ENCODE results near the gene RAP1A.

The RAP1A gene

DNA sequence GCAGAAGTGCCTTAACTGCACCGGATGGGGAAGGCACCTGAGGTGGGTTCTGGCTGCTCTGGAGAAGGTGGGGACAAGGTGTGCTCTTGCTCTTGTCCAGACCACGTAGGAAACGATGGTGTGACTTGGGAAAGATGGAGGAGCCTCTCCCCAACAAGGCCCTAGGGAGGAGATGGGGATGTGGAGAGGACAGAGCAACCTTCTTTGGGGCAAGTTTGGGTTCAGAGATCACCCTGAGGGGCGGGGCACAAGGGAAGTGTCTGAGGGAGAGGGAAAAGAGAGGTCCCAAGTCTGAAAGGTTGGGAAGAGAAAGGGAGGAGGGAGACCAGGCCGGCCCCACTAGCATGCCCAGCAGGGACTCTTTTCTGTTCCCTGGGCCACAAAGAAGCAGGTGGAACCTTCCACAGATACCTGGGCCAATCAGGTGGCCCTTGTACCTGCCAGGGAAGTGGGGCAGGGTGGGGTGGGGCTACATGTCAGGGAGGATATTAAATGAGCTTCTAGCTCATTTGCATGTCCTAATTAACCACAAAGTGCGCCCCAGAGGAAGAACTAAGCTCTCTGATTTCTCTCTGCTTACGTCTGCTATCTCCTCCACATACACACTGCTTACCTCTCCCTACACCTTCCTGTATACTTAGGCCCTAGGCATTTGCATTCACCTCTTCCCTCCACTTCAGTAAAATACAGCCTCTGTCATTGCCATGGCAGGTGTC is 103.7 kb downstream of the RAP1A start:
- no peak for DNase-seq

DNA sequence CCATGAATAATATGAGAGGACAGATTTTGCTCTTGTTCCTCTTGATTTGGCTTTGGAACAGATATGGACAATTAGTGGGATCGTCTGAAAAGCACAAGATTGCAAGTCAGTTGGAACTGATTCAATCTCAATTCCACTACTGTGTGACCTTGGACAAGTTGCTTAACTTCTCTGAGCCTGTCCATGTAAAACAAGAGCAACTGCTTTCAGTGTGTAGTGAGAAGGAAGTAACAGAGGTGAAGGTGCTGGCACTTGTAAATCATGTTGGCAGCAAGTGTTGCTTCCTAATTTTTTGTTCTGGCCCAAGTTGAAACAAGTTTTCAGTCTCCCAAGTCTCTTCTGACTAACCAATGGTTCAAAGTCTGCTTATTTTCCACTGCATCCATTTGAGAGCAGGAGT is 104.3 kb downstream of the RAP1A start:
- no peak for DNase-seq

- DNase-seq = no peak
Observed at GRCh38 chr1:111725192-111725591, 105.6 kb downstream of the RAP1A start.

- no peak for DNase-seq
Observed at GRCh38 chr1:111727056-111727455, 107.5 kb downstream of the RAP1A start.

DNA sequence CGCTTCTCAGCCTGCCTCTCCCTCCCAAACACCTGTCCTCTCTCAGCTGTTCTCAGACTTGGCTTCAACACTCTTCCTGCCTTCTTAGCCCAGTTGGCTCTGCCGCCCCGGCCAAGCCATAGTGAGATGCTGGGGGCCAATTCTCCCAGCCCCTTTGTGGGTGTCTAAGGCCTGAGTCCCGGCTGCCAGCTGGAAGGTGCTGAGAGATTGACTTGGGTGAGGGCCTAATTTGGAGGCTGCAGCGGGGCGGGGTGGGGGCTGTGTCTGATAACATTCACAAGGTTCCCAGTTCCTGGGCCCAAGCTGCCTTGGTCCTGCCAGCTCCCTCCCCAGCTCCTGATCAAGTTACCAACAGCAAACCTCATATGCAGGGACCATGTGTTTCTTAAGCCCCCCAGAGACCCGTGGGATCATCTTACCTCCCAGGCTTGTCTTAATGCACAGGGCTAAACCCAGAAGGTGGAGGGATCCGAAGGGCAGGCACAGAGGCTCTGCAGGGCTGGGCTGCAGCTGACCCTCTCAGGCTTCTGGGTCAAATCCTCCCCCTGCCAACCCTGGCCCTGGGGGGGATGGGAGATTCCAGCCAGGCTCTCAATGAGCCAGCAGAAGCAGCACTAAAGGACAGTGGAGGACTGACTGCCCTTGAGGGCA is 109.8 kb downstream of the RAP1A start:
- no peak for DNase-seq

GRCh38 chr1:111729946-111730681 is 110.5 kb downstream of the RAP1A start:
- no peak for DNase-seq

DNA sequence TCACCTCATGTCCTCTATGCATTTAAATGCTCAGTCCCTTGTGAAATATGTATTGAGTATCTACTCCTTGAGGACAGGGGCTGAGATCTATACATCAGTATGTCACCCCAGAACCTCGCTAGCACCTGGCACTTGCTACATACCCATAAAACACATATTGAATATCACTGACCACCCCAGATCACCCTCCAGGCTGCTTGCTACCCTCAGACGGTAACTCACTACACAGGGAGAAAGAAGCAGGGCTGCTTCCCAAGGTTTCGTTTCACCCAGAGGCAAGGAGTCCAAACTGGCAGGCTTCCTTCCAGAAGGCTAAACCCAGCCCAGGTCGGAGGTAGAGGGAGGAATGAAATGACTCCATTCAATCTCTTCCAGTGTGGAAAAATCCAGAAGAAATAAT is 111.1 kb downstream of the RAP1A start:
- no peak for DNase-seq

- no peak for DNase-seq
Observed at GRCh38 chr1:111731956-111732355, 112.4 kb downstream of the RAP1A start.

- no peak for DNase-seq
Observed at GRCh38 chr1:111732718-111733117, 113.1 kb downstream of the RAP1A start.

- no peak for DNase-seq
Observed at GRCh38 chr1:111733183-111733991, 113.8 kb downstream of the RAP1A start.

DNA sequence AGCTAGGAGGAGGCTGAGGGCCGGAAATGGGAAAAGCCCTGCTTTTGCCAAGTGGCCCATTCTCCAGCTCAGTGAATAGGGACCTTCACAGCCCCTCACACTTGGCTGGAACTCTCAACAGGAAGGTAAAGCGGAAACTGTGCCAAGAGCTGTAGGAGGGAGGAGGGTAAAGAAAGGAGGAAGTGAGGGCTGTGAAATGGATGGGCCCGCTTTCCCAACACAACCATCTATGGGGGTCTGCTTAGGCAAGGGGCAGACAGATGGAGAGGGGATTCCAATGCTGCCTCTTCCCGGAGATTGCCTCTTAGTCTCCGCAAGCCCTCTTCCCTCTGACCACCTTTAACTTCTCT is 114.4 kb downstream of the RAP1A start:
- DNase-seq = no peak

DNA sequence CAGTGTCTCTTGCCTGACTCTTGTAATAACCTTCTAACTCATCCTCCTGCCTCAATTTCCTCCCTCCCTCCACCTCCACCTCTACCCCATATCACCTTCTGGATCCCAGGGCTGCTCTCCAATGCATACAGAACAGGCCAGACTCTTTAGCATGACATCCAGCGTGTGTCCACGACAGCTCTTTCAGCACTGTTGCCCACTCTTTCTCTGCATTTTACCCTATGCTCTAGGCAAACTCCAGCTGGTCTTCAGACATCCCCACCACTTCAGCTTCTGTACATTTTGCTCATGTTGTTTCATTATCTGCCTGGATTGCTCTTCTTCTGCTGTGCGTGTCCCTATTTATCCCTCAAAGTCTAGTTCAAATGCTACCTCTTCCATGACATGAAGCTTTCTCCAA is 114.8 kb downstream of the RAP1A start:
- no peak for DNase-seq

DNA sequence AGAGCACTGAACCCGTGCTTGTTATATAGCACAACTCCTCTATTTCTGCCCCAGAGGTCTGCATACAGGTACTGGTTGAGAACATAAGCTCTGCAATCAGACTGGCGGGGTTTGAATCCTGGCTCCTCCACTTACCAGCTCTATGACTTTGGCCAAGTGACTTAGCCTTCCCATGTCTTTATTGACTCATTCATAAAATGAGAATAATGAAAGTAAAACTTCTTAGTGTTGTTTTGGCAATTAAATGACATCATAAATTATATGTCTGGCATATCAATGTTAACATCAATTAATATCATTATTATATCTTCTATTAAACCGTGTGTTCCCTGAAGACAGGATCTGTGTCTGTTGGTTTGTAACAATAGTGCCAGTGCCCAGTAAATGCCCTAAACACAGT is 115.3 kb downstream of the RAP1A start:
- DNase-seq = no peak

DNA sequence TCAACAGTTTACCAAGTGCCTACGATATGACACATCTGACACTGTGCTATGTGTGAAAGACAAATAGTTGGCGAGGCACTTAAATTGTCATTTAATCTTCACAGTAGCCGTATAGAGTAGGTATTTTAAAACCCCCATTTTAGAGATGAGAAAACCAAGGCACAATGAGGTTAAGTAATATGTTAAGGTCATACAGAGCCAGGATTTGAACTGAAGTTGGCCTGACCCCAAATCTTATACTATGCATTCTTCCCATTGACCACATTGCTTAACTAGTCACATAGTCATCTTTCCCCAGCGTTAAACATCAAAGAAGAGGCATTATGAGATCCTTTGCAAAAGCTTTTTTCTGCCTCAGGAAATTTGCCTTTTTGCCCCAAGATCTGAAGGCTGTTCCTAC is 115.7 kb downstream of the RAP1A start:
- DNase-seq = no peak

GRCh38 chr1:111735858-111736544 is 116.4 kb downstream of the RAP1A start:
- DNase-seq = no peak

GRCh38 chr1:111736548-111737215 is 117.1 kb downstream of the RAP1A start:
- no peak for DNase-seq

DNA sequence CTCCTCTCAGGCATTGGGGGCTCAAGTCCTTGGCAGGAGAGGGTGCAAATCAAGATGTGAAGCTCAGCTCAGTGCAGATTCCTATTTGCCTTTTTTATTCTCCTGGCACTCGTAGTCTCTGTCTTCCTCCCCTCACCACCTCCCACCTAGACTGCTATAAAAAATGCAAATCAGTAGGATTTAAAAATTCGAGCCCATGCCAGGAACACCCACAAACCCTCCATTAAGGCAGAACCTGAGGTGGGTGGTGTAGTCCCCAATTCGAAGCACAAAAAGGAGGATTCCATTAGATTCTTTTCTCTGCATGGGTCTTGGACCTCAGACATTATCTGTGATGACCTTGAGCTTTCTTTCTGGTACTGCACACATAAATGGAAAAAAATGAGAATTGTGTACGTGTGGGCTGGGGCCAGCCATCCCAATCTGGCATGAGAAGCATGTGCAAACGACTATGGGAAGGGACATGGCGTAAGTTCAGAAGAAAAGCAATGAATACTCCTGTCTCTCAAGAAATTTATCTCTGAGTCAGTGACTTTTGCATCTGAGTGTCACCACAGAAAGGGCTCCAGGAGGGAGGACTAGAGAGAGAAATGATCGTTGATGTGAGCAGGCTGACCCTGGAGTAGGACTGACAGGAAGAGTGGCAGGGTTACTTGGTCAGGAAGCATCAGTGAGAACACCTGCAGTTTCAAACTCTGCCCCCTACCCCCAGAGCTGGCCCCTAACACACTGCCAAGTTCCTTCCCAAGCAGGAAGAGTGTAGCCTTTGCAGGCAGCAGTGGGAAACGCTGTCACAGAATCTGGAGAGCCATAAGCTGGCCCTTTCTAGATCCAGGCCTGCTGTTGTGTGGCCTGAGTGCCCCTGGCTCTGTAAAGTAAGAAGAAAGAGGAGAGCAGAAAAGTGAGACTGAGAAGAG is 117.9 kb downstream of the RAP1A start:
- no peak for DNase-seq

DNA sequence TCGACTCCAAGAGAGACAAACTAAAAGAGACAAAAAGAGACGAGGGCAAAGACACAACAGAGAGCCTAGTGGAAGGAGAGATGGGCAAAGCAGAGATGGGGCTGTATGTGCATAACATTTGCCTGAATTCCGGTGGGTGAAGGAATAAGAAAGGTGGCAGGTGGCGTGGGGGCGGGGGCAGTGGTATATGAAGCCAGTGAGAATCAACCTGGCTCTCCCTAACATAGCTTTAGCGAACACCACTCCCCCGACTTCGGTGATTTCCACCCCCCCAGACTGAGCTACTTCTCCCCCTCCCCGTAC is 118.5 kb downstream of the RAP1A start:
- no peak for DNase-seq

DNA sequence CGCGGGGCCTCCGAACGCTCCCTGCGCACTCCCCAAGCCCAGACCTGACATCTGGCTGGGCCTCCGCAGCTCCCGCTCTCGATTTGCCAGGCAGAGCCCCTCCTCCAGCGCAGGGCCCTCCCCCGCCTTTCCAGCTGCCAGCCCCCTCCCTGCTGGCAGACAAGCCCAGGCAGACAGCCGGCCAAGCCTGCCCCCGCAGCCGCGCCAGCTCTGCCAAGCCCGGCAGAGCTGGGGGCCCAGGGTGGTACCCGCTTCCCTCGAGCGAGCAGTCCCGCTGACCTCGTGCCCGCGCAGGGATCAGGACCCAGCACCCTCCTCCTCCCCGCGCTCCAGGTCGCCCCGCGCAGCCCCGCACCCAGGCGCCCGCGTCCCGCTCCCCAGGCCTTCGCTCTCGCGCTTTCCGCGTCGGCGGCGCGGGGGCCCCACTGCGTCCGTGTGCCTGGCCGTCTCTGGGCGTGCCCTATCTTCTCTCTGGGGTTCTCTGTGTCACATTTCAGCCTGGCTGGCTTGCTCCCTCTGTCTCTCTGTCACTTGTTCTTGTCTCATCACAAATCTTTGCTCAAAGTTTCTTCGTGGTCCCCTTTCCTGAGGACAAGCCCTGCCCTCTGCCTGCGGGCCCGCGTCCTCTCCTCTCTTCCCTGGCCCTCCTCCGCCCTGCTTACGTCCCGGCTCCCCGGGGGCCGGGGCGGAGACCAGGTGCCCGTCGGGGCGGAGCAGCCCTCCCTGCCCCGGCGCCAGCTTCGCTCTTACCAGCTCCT is 119.0 kb downstream of the RAP1A start:
- DNase-seq = peak; percentile 29

DNA sequence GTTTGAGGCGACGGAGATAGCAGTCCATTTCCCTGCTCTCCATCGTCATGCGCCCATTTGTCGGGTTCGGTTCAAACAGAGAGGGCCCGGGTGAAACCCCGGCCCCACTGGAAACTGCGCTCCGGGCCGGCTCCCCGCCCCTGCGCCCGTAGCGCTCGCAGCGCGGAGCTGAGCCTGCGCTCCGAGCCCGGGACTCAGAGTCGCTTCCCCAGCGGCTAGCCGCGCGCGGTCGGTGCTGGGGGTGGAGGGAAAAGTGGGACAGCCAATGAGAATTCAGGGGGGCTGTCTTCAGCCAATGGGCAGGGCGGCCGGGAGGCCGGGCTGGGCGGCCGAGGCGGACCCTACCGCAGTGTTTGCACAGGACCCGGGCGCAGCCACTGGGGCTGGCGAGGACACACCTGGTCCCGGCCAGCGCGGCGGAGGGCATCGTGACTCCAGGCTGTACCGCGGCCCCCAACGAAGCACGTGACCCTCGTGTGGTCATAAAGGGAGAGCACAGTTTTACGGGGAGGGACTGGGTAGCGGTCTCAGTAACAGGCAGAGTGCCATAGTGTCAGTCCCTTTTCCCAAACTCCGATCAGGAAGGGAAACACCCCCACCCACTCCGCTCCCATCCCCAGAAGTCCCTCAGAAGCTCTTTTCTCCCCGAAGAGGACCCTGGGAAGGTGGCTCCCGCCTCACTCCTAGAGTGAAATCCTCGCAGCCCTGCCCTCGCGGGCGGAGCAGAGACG is 119.8 kb downstream of the RAP1A start, which contains the start of gene INKA2:
Gene INKA2, minus strand, starts transcription at position 202 of the 731 bp plus-strand sequence. Its CDS starts 153 bp downstream, at position 49.
- peak; percentile 88 for DNase-seq
